Mucosa of stomach (tissue), 1 donor: ENCODE data around the gene HOXA3.

Experiments
- H3K27me3 ChIP-seq: one replicate; pipeline ENCODE4 v1.7.0; 2013; ENCODE audit warnings: mild to moderate bottlenecking, low read length; ENCODE audit not compliant: control insufficient read depth, insufficient read depth
- H3K36me3 ChIP-seq: one replicate; pipeline ENCODE4 v1.7.0; 2013; ENCODE audit warnings: low read length; ENCODE audit not compliant: control insufficient read depth, insufficient read depth
- H3K4me1 ChIP-seq: one replicate; pipeline ENCODE4 v1.7.0; 2013; ENCODE audit warnings: mild to moderate bottlenecking, low read length; ENCODE audit not compliant: control insufficient read depth, insufficient read depth
- H3K4me3 ChIP-seq: one replicate; pipeline ENCODE4 v1.7.0; 2013; ENCODE audit warnings: low read length
- H3K9ac ChIP-seq: one replicate; pipeline ENCODE4 v1.7.0; 2013; ENCODE audit warnings: mild to moderate bottlenecking, low read length, moderate library complexity
- H3K9me3 ChIP-seq: one replicate; pipeline ENCODE4 v1.7.0; 2013; ENCODE audit warnings: mild to moderate bottlenecking, low read length, moderate library complexity; ENCODE audit not compliant: control insufficient read depth
- donor health status: Pancreatic carcinoma.

HOXA3 gene

GRCh38 chr7:27126596-27127327 is 25.6 kb downstream of the HOXA3 start:
- Histone ChIP-seq H3K36me3 (no peaks in the 10 kb centered on the region), H3K4me1 (peaks cover 49% of the 10 kb centered on the region), H3K9me3 (no peaks in the 10 kb centered on the region), H3K9ac (no peak overlapping the region), H3K4me3 (no peak overlapping the region), H3K27me3 (no peaks in the 10 kb centered on the region)

GRCh38 chr7:27125986-27126394 is 26.4 kb downstream of the HOXA3 start:
- H3K9ac ChIP-seq = no peak overlapping the region
- H3K4me1 ChIP-seq = peaks cover 51% of the 10 kb centered on the region
- H3K27me3 ChIP-seq = no peaks in the 10 kb centered on the region
- H3K4me3 ChIP-seq = no peak overlapping the region
- no peaks in the 10 kb centered on the region for H3K9me3 ChIP-seq
- no peaks in the 10 kb centered on the region for H3K36me3 ChIP-seq

GRCh38 chr7:27124902-27125689 is 27.3 kb downstream of the HOXA3 start:
- peaks cover 59% of the 10 kb centered on the region for H3K4me1 ChIP-seq
- H3K9ac ChIP-seq = no peak overlapping the region
- no peaks in the 10 kb centered on the region for H3K36me3 ChIP-seq
- H3K27me3 ChIP-seq = no peaks in the 10 kb centered on the region
- no peaks in the 10 kb centered on the region for H3K9me3 ChIP-seq
- no peak overlapping the region for H3K4me3 ChIP-seq

- Histone ChIP-seq H3K9ac (peak overlapping the region; percentile 73), H3K4me1 (peaks cover 62% of the 10 kb centered on the region), H3K9me3 (no peaks in the 10 kb centered on the region), H3K4me3 (no peak overlapping the region), H3K36me3 (no peaks in the 10 kb centered on the region), H3K27me3 (no peaks in the 10 kb centered on the region)
Measured at GRCh38 chr7:27124096-27124901, 28.1 kb downstream of the HOXA3 start.

GRCh38 chr7:27123477-27124053 is 28.8 kb downstream of the HOXA3 start:
- H3K4me1 ChIP-seq = peaks cover 56% of the 10 kb centered on the region
- H3K4me3 ChIP-seq = peak overlapping the region; percentile 34

GRCh38 chr7:27123007-27123476 is 29.3 kb downstream of the HOXA3 start:
- Histone ChIP-seq H3K4me3 (peak overlapping the region; percentile 34), H3K9me3 (no peaks in the 10 kb centered on the region), H3K4me1 (peaks cover 53% of the 10 kb centered on the region), H3K36me3 (no peaks in the 10 kb centered on the region), H3K27me3 (no peaks in the 10 kb centered on the region), H3K9ac (peak overlapping the region; percentile 73)

More at GRCh38 chr7:27123477-27124053, 28.8 kb downstream of the HOXA3 start:
- Histone ChIP-seq H3K27me3 (no peaks in the 10 kb centered on the region), H3K9me3 (no peaks in the 10 kb centered on the region), H3K36me3 (no peaks in the 10 kb centered on the region), H3K9ac (peak overlapping the region; percentile 73)

GRCh38 chr7:27122077-27122910 is 30.1 kb downstream of the HOXA3 start:
- H3K27me3 ChIP-seq = no peaks in the 10 kb centered on the region
- H3K9ac ChIP-seq = peak overlapping the region; percentile 73
- no peaks in the 10 kb centered on the region for H3K9me3 ChIP-seq
- no peaks in the 10 kb centered on the region for H3K36me3 ChIP-seq
- H3K4me1 ChIP-seq = peaks cover 46% of the 10 kb centered on the region
- H3K4me3 ChIP-seq = peak overlapping the region; percentile 34

- Histone ChIP-seq H3K4me3 (peak overlapping the region; percentile 34), H3K4me1 (peaks cover 48% of the 10 kb centered on the region), H3K36me3 (no peaks in the 10 kb centered on the region), H3K27me3 (no peaks in the 10 kb centered on the region), H3K9me3 (no peaks in the 10 kb centered on the region), H3K9ac (peak overlapping the region; percentile 73)
Measured at GRCh38 chr7:27121684-27122076, 30.7 kb downstream of the HOXA3 start.

GRCh38 chr7:27119412-27119911 is 32.9 kb downstream of the HOXA3 start:
- Histone ChIP-seq H3K9ac (no peak overlapping the region), H3K9me3 (no peaks in the 10 kb centered on the region), H3K36me3 (no peaks in the 10 kb centered on the region), H3K4me3 (no peak overlapping the region), H3K27me3 (no peaks in the 10 kb centered on the region), H3K4me1 (peaks cover 52% of the 10 kb centered on the region)

- Histone ChIP-seq H3K4me3 (no peak overlapping the region), H3K9me3 (no peaks in the 10 kb centered on the region), H3K9ac (no peak overlapping the region), H3K27me3 (no peaks in the 10 kb centered on the region), H3K36me3 (no peaks in the 10 kb centered on the region), H3K4me1 (peaks cover 51% of the 10 kb centered on the region)
Measured at GRCh38 chr7:27118580-27118979, 33.8 kb downstream of the HOXA3 start.
